Right lobe of liver (tissue), 6 donors: ENCODE data around the gene ORC6. TPM values are rescaled to one million over a fixed set of nuclear protein-coding genes. Genes with fewer than 3 reads are reported as not detected.

Experiments used
- ATAC-seq, 4 donors: fragments of 200-7000 bp; cut with Tn5 transposase; one replicate each; pipeline ENCODE4 v1.9.1; 2020; ENCODE audit warnings: mild to moderate bottlenecking in 4 of 4, moderate library complexity in 4 of 4
- DNase-seq, 3 donors: peaks; one replicate each; pipeline ENCODE4 v3.0.0-alpha.2; 2020
- H3K27ac ChIP-seq, 3 donors: fragments of 200-600 bp; one replicate each; pipeline ENCODE4 v1.8.0; 2022
- H3K27me3 ChIP-seq, 2 donors: fragments of 200-600 bp; one replicate each; pipeline ENCODE4 v1.8.0; 2022
- H3K36me3 ChIP-seq, 4 donors: fragments of 200-600 bp; sonication (generic) in 1 of 4; one replicate each; pipeline versions ENCODE4 v1.5.1 to v1.8.0; 2017 to 2022; ENCODE audit warnings: control low read depth in 1 of 4
- H3K4me1 ChIP-seq, 4 donors: fragments of 200-600 bp; sonication (generic) in 1 of 4; one replicate each; pipeline versions ENCODE4 v1.5.1 to v1.8.0; 2017 to 2022; ENCODE audit warnings: control low read depth in 1 of 4
- H3K4me3 ChIP-seq, 3 donors: fragments of 200-600 bp; one replicate each; pipeline ENCODE4 v1.8.0; 2022
- H3K9me3 ChIP-seq, 4 donors: fragments of 200-600 bp; sonication (generic) in 1 of 4; one replicate each; pipeline versions ENCODE4 v1.5.1 to v1.8.0; 2017 to 2022; ENCODE audit warnings: control low read depth in 1 of 4
- CTCF ChIP-seq, 4 donors: fragments of 200-600 bp in 3 of 4; fragments of 450-650 bp in 1 of 4; IDR thresholded peaks; one replicate each; pipeline versions ENCODE4 v1.5.1 to v1.8.0; 2016 to 2022; ENCODE audit warnings: antibody characterized with exemption in 4 of 4, mild to moderate bottlenecking in 2 of 4
- POLR2A ChIP-seq: fragments of 450-650 bp; IDR thresholded peaks from one replicate; pipeline ENCODE4 v1.6.1; 2017; ENCODE audit warnings: antibody characterized with exemption, mild to moderate bottlenecking
- WGBS: methylation state at CpG from one replicate; pipeline ENCODE4 v1.1.6; 2018; ENCODE audit warnings: low coverage, low lambda C conversion rate; ENCODE audit not compliant: insufficient coverage; ENCODE audit errors: missing lambda C conversion rate; 5-methylcytosine and 5-hydroxymethylcytosine counted together
- intact Hi-C, 2 donors: fragments of 100-400 bp; cut with DNase I; formaldehyde crosslinking; loops; one replicate each; pipeline versions ENCODE4 v1.11.2 to v1.14.1; 2022
- total RNA-seq, 6 experiments: library from RNA; depleted of rRNA in 2 of 6; stranded (reverse); fragments of >200 nt in 2 of 6; fragmentation: NEBNext Ultra II Directional in 3 of 6; extraction: Animal tissue kit (Norgen Biotek cat#: 25700) in 3 of 6; gene quantifications; one replicate each; pipeline versions ENCODE4 v1.1.0 to v1.2.4, GENCODE V29; 2016 to 2023
- donor health status: DM: no; HTN: yes; CAD: no.
- donor health status: DM: no; HTN: no; CAD: no.
- donor health status: DM: no; HTN: no; CAD: no.
- donor health status: DM: no; HTN: yes; CAD: no.
- donor health status: DM: no; HTN: yes; CAD: no.

ORC6 gene
- total RNA-seq, 6 experiments from 2014 or later = 0.18 to 4.8 (median 0.76) TPM

GRCh38 chr16:46709469-46710005 lies 20.1 kb downstream of the ORC6 start:
- Histone ChIP-seq H3K27ac (no peak overlapping the region), H3K27me3 (no peaks in the 10 kb centered on the region), H3K36me3 (no peaks in the 10 kb centered on the region), H3K4me1 (no peaks in the 10 kb centered on the region), H3K9me3 (no peaks in the 10 kb centered on the region), H3K4me3 (no peak overlapping the region)
- ATAC-seq (no peak), DNase-seq (no peak)
- WGBS = 64% methylated on average over 2 of the region's 3 CpGs
- TF ChIP-seq CTCF (IDR thresholded peaks at IDR 0.05) (no peak), POLR2A (no peak)
- intact Hi-C loops = no loop called here

- no peak overlapping the region for H3K27ac ChIP-seq
- 57% methylated on average over 5 of the region's 10 CpGs for WGBS
- no peaks in the 10 kb centered on the region for H3K36me3 ChIP-seq
- no peaks in the 10 kb centered on the region for H3K9me3 ChIP-seq
- TF ChIP-seq POLR2A = no peak
- DNase-seq (peak; percentile 52 to 78 (median 69)), ATAC-seq (peak; percentile 86 to 96 (median 94))
- no peaks in the 10 kb centered on the region for H3K27me3 ChIP-seq
- H3K4me1 ChIP-seq = no peaks in the 10 kb centered on the region
- intact Hi-C loops = no loop called here
- H3K4me3 ChIP-seq = no peak overlapping the region
These were observed 21.9 kb downstream of the ORC6 start for GRCh38 chr16:46711106-46712058.

GRCh38 chr16:46712911-46713310 lies 23.5 kb downstream of the ORC6 start:
- intact Hi-C loops = no loop called here
- Histone ChIP-seq H3K27ac (no peak overlapping the region), H3K4me3 (no peak overlapping the region), H3K4me1 (no peaks in the 10 kb centered on the region), H3K9me3 (no peaks in the 10 kb centered on the region), H3K27me3 (no peaks in the 10 kb centered on the region), H3K36me3 (no peaks in the 10 kb centered on the region)
- 73% methylated on average over 3 of the region's 3 CpGs for WGBS
- no peak for DNase-seq
- TF ChIP-seq CTCF (IDR thresholded peaks at IDR 0.05) (no peak), POLR2A (no peak)
- ATAC-seq = no peak

GRCh38 chr16:46713634-46714033 lies 24.2 kb downstream of the ORC6 start:
- Histone ChIP-seq H3K27me3 (no peaks in the 10 kb centered on the region), H3K9me3 (no peaks in the 10 kb centered on the region), H3K4me3 (no peak overlapping the region), H3K4me1 (no peaks in the 10 kb centered on the region), H3K36me3 (no peaks in the 10 kb centered on the region), H3K27ac (no peak overlapping the region)
- TF ChIP-seq POLR2A (no peak), CTCF (IDR thresholded peaks at IDR 0.05) (no peak)
- ATAC-seq (no peak), DNase-seq (no peak)
- 74% methylated on average over 3 of the region's 3 CpGs for WGBS
- intact Hi-C loops = no loop called here
